Measurements from ENCODE around the gene NSUN7.

The NSUN7 gene

GRCh38 chr4:40718586-40718985 is 31.2 kb upstream of the NSUN7 start:
- no peaks in the 10 kb centered on the region for H3K9me3 ChIP-seq (ENCODE audit: insufficient read depth, low read length, severe bottlenecking)
- no peak overlapping the region for H3K9ac ChIP-seq (ENCODE audit: low read depth, low read length)
- H3K79me2 ChIP-seq (ENCODE audit: insufficient read depth, low read length) = no peaks in the 10 kb centered on the region
- DNase-seq = no peak
- H3K27ac ChIP-seq (ENCODE audit: low read length) = no peak overlapping the region
- ATAC-seq (ENCODE audit: insufficient read depth, low read depth) = no peak
- peaks cover 3% of the 10 kb centered on the region for H3K27me3 ChIP-seq (ENCODE audit: insufficient read depth, low read length, poor library complexity)
- H3K36me3 ChIP-seq (ENCODE audit: insufficient read depth, low read length) = no peaks in the 10 kb centered on the region
- H3K4me3 ChIP-seq (ENCODE audit: low read depth in 1 of 2, low read length in 2 of 2) = no peak overlapping the region
- H2AFZ ChIP-seq (ENCODE audit: low read depth, low read length) = no peak overlapping the region
- no peak overlapping the region for H3K4me2 ChIP-seq (ENCODE audit: insufficient read depth, low read length)
- H3K4me1 ChIP-seq (ENCODE audit: insufficient read depth, low read length) = 0 out of 2 replicates have a peak, but pooled peaks cover 3% of the 10 kb centered on the region
- no peak for TF ChIP-seq CTCF (IDR thresholded peaks at IDR 0.05; ENCODE audit: borderline replicate concordance, extremely low read depth, low read length, poor library complexity, severe bottlenecking)
- no peak for TF ChIP-seq EZH2 (IDR thresholded peaks at IDR 0.05; ENCODE audit: borderline replicate concordance, low read depth, low read length, severe bottlenecking)
- no peaks in the 10 kb centered on the region for H4K20me1 ChIP-seq (ENCODE audit: insufficient read depth, low read length)

GRCh38 chr4:40719008-40719623 is 30.6 kb upstream of the NSUN7 start:
- H3K79me2 ChIP-seq (ENCODE audit: insufficient read depth, low read length) = no peaks in the 10 kb centered on the region
- DNase-seq (no peak), ATAC-seq (ENCODE audit: insufficient read depth, low read depth) (no peak)
- 0 out of 2 replicates have a peak, but pooled peaks cover 3% of the 10 kb centered on the region for H3K4me1 ChIP-seq (ENCODE audit: insufficient read depth, low read length)
- no peak overlapping the region for H2AFZ ChIP-seq (ENCODE audit: low read depth, low read length)
- H3K4me3 ChIP-seq (ENCODE audit: low read depth in 1 of 2, low read length in 2 of 2) = no peak overlapping the region
- no peak overlapping the region for H3K4me2 ChIP-seq (ENCODE audit: insufficient read depth, low read length)
- no peak overlapping the region for H3K9ac ChIP-seq (ENCODE audit: low read depth, low read length)
- H4K20me1 ChIP-seq (ENCODE audit: insufficient read depth, low read length) = no peaks in the 10 kb centered on the region
- H3K36me3 ChIP-seq (ENCODE audit: insufficient read depth, low read length) = no peaks in the 10 kb centered on the region
- H3K27me3 ChIP-seq (ENCODE audit: insufficient read depth, low read length, poor library complexity) = peaks cover 3% of the 10 kb centered on the region
- no peak overlapping the region for H3K27ac ChIP-seq (ENCODE audit: low read length)
- TF ChIP-seq EZH2 (IDR thresholded peaks at IDR 0.05; ENCODE audit: borderline replicate concordance, low read depth, low read length, severe bottlenecking) (no peak), CTCF (IDR thresholded peaks at IDR 0.05; ENCODE audit: borderline replicate concordance, extremely low read depth, low read length, poor library complexity, severe bottlenecking) (peak; percentile 34)
- no peaks in the 10 kb centered on the region for H3K9me3 ChIP-seq (ENCODE audit: insufficient read depth, low read length, severe bottlenecking)

GRCh38 chr4:40720351-40720750 is 29.4 kb upstream of the NSUN7 start:
- no peak for DNase-seq
- no peak overlapping the region for H3K4me2 ChIP-seq (ENCODE audit: insufficient read depth, low read length)
- no peak overlapping the region for H3K9ac ChIP-seq (ENCODE audit: low read depth, low read length)
- no peaks in the 10 kb centered on the region for H4K20me1 ChIP-seq (ENCODE audit: insufficient read depth, low read length)
- peaks cover 3% of the 10 kb centered on the region for H3K27me3 ChIP-seq (ENCODE audit: insufficient read depth, low read length, poor library complexity)
- H3K4me3 ChIP-seq (ENCODE audit: low read depth in 1 of 2, low read length in 2 of 2) = no peak overlapping the region
- H3K4me1 ChIP-seq (ENCODE audit: insufficient read depth, low read length) = 0 out of 2 replicates have a peak, but pooled peaks cover 3% of the 10 kb centered on the region
- TF ChIP-seq EZH2 (IDR thresholded peaks at IDR 0.05; ENCODE audit: borderline replicate concordance, low read depth, low read length, severe bottlenecking) = no peak
- no peak for TF ChIP-seq CTCF (IDR thresholded peaks at IDR 0.05; ENCODE audit: borderline replicate concordance, extremely low read depth, low read length, poor library complexity, severe bottlenecking)
- no peak overlapping the region for H2AFZ ChIP-seq (ENCODE audit: low read depth, low read length)
- ATAC-seq (ENCODE audit: insufficient read depth, low read depth) = no peak
- no peak overlapping the region for H3K27ac ChIP-seq (ENCODE audit: low read length)
- H3K79me2 ChIP-seq (ENCODE audit: insufficient read depth, low read length) = no peaks in the 10 kb centered on the region
- no peaks in the 10 kb centered on the region for H3K36me3 ChIP-seq (ENCODE audit: insufficient read depth, low read length)
- H3K9me3 ChIP-seq (ENCODE audit: insufficient read depth, low read length, severe bottlenecking) = no peaks in the 10 kb centered on the region
